IMR-90 (cell line): ENCODE measurements around the gene MCM5. TPM values are rescaled to one million over a fixed set of nuclear protein-coding genes. Genes with fewer than 3 reads are reported as not detected.

Experiments
- ATAC-seq: fragments of 200-7000 bp; cut with Tn5 transposase; 2 replicates; pipeline ENCODE4 v1.9.1; 2020; ENCODE audit warnings: low read depth, mild to moderate bottlenecking, moderate library complexity
- BruUV-seq: library from RNA; stranded (reverse); fragments of 400-500 nt; replicated peaks from 2 replicates; lab custom pipeline; 2021; lab: Mats Ljungman, UMichigan
- CTCF ChIA-PET: fragments of 300-600 bp; formaldehyde crosslinking; extraction: SDS; loops from one replicate; lab custom pipeline; 2021; ENCODE audit warnings: antibody characterized with exemption; lab: Yijun Ruan, JAX
- POLR2A ChIA-PET: fragments of 300-600 bp; sonication (Branson Sonifier 250); formaldehyde crosslinking; loops from one replicate; lab custom pipeline; 2022; ENCODE audit warnings: antibody characterized with exemption; ENCODE audit not compliant: unreplicated experiment; lab: Charles Lee
- DNase-seq: peaks from one replicate; pipeline ENCODE4 v3.0.0; 2013
- H2AFZ ChIP-seq: replicated peaks from 2 replicates; pipeline ENCODE3; 2013; ENCODE audit warnings: low read length, mild to moderate bottlenecking; ENCODE audit not compliant: poor library complexity
- H2AK5ac ChIP-seq: 2 replicates; pipeline ENCODE4 v1.6.1; 2013; ENCODE audit warnings: low read depth, low read length, inconsistent platforms
- H2AK9ac ChIP-seq: replicated peaks from 2 replicates; pipeline ENCODE3; 2013; ENCODE audit warnings: mild to moderate bottlenecking, low read depth, low read length, moderate library complexity; ENCODE audit not compliant: poor library complexity
- H2BK120ac ChIP-seq: 2 replicates; pipeline ENCODE4 v1.6.1; 2013; ENCODE audit warnings: low read depth, low read length, inconsistent platforms
- H2BK15ac ChIP-seq: 3 replicates; pipeline ENCODE4 v1.6.1; 2013; ENCODE audit warnings: low read depth, low read length, inconsistent platforms
- H2BK20ac ChIP-seq: 2 replicates; pipeline ENCODE4 v1.6.1; 2013; ENCODE audit warnings: low read depth, mild to moderate bottlenecking, inconsistent platforms, low read length, moderate library complexity
- H2BK5ac ChIP-seq: 2 replicates; pipeline ENCODE4 v1.6.1; 2013; ENCODE audit warnings: mild to moderate bottlenecking, low read depth, low read length, inconsistent platforms; ENCODE audit not compliant: poor library complexity, severe bottlenecking
- H3K14ac ChIP-seq: replicated peaks from 2 replicates; pipeline ENCODE4 v1.6.1; 2013; ENCODE audit warnings: low read depth, low read length, inconsistent platforms
- H3K18ac ChIP-seq: 2 replicates; pipeline ENCODE4 v1.6.1; 2013; ENCODE audit warnings: low read depth, low read length, control low read depth
- H3K23ac ChIP-seq: 2 replicates; pipeline ENCODE4 v1.6.1; 2013; ENCODE audit warnings: low read depth, low read length, inconsistent platforms
- H3K27ac ChIP-seq: 2 replicates; pipeline ENCODE4 v1.5.1; 2013; ENCODE audit warnings: mild to moderate bottlenecking, control low read depth, low read length; ENCODE audit not compliant: insufficient read depth
- H3K27me3 ChIP-seq: 2 replicates; pipeline ENCODE4 v1.6.1; 2013; ENCODE audit warnings: low read length; ENCODE audit not compliant: control insufficient read depth, insufficient read depth
- H3K36me3 ChIP-seq: 2 replicates; pipeline ENCODE4 v1.6.1; 2013; ENCODE audit warnings: low read length, mixed read lengths; ENCODE audit not compliant: control insufficient read depth, insufficient read depth
- H3K4ac ChIP-seq: 2 replicates; pipeline ENCODE4 v1.6.1; 2013; ENCODE audit warnings: low read depth, low read length, inconsistent platforms
- H3K4me1 ChIP-seq: 2 replicates; pipeline ENCODE4 v1.6.1; 2013; ENCODE audit warnings: low read length, mixed read lengths; ENCODE audit not compliant: control insufficient read depth, insufficient read depth
- H3K4me2 ChIP-seq: 2 replicates; pipeline ENCODE4 v1.6.1; 2013; ENCODE audit warnings: low read depth, mild to moderate bottlenecking, control low read depth, low read length, moderate library complexity
- H3K4me3 ChIP-seq: 2 replicates; pipeline ENCODE4 v1.5.1; 2013; ENCODE audit warnings: low read depth, mild to moderate bottlenecking, control low read depth, low read length, moderate library complexity; ENCODE audit not compliant: insufficient read depth
- H3K56ac ChIP-seq: 2 replicates; pipeline ENCODE4 v1.6.1; 2013; ENCODE audit warnings: low read length, inconsistent platforms; ENCODE audit not compliant: insufficient read depth; ENCODE audit errors: extremely low read depth
- H3K79me1 ChIP-seq, 2 experiments: 2 replicates each; pipeline ENCODE4 v1.6.1; 2013; ENCODE audit warnings: low read length in 2 of 2, inconsistent platforms in 1 of 2, low read depth in 1 of 2
- H3K9ac ChIP-seq: 2 replicates; pipeline ENCODE4 v1.6.1; 2013; ENCODE audit warnings: low read depth, low read length, control low read depth
- H3K9me1 ChIP-seq: 2 replicates; pipeline ENCODE4 v1.6.1; 2013; ENCODE audit warnings: low read length, inconsistent platforms; ENCODE audit not compliant: insufficient read depth
- H3K9me3 ChIP-seq: 2 replicates; pipeline ENCODE4 v1.6.1; 2013; ENCODE audit warnings: low read length; ENCODE audit not compliant: control insufficient read depth, insufficient read depth
- H4K20me1 ChIP-seq: 2 replicates; pipeline ENCODE4 v1.6.1; 2013; ENCODE audit warnings: low read length, inconsistent platforms; ENCODE audit not compliant: insufficient read depth
- H4K5ac ChIP-seq: 2 replicates; pipeline ENCODE4 v1.6.1; 2013; ENCODE audit warnings: mild to moderate bottlenecking, low read depth, low read length, control low read depth
- H4K8ac ChIP-seq, 2 experiments: 2 replicates each; pipeline ENCODE4 v1.6.1; 2013; ENCODE audit warnings: low read depth in 2 of 2, low read length in 2 of 2, control low read depth in 1 of 2, inconsistent platforms in 1 of 2
- H4K91ac ChIP-seq: 2 replicates; pipeline ENCODE4 v1.6.1; 2013; ENCODE audit warnings: low read depth, low read length, inconsistent platforms; ENCODE audit not compliant: insufficient read depth
- BHLHE40 ChIP-seq: fragments of 150-350 bp; IDR thresholded peaks from 2 replicates; pipeline ENCODE4 v1.6.1; 2016; ENCODE audit warnings: mild to moderate bottlenecking, low read depth, low read length
- CEBPB ChIP-seq: IDR thresholded peaks from 2 replicates; pipeline ENCODE4 v1.6.1; 2012; ENCODE audit warnings: low read depth, low read length, improper control_type of control experiment
- CHD1 ChIP-seq: IDR thresholded peaks from 2 replicates; pipeline ENCODE4 v1.6.1; 2012; ENCODE audit warnings: low read depth, low read length, improper control_type of control experiment
- FOS ChIP-seq: fragments of 150-350 bp; IDR thresholded peaks from 2 replicates; pipeline ENCODE4 v1.6.1; 2016; ENCODE audit warnings: low read depth, low read length
- MAFK ChIP-seq: IDR thresholded peaks from 2 replicates; pipeline ENCODE4 v1.6.1; 2012; ENCODE audit warnings: low read depth, low read length, improper control_type of control experiment
- MXI1 ChIP-seq: IDR thresholded peaks from 2 replicates; pipeline ENCODE4 v1.6.1; 2012; ENCODE audit warnings: low read depth, mild to moderate bottlenecking, low read length, moderate library complexity, borderline replicate concordance
- NFE2L2 ChIP-seq: fragments of 150-350 bp; IDR thresholded peaks from 2 replicates; pipeline ENCODE4 v1.6.1; 2016; ENCODE audit warnings: low read depth, mild to moderate bottlenecking, low read length
- POLR2A ChIP-seq: IDR thresholded peaks from 2 replicates; pipeline ENCODE4 v1.6.1; 2012; ENCODE audit warnings: mild to moderate bottlenecking, low read depth, low read length
- RAD21 ChIP-seq: IDR thresholded peaks from 2 replicates; pipeline ENCODE4 v1.6.1; 2012; ENCODE audit warnings: low read length, improper control_type of control experiment
- RFX5 ChIP-seq: IDR thresholded peaks from 2 replicates; pipeline ENCODE4 v1.8.0; 2012; ENCODE audit warnings: low read depth, mild to moderate bottlenecking, low read length, moderate library complexity
- SMC3 ChIP-seq: fragments of 150-350 bp; IDR thresholded peaks from 2 replicates; pipeline ENCODE4 v1.6.1; 2016; ENCODE audit warnings: low read depth, mild to moderate bottlenecking, antibody characterized with exemption, low read length, moderate library complexity
- WGBS, 2 experiments: methylation state at CpG; one replicate each; pipeline versions ENCODE4 v1.1.5 to v1.1.7; 2013; ENCODE audit warnings: missing lambda C conversion rate in 2 of 2; ENCODE audit not compliant: insufficient read length in 1 of 2; ENCODE audit errors: extremely low coverage in 2 of 2; 5-methylcytosine and 5-hydroxymethylcytosine counted together
- dilution Hi-C: fragments of 300-500 bp; cut with HindIII; formaldehyde crosslinking; loops from one replicate; pipeline ENCODE4 v1.14.3; 2018; ENCODE audit warnings: low sequenced_read_pairs; ENCODE audit not compliant: unreplicated experiment
- in situ Hi-C: fragments of 300-500 bp; cut with MboI; formaldehyde crosslinking; loops from 3 replicates; pipeline ENCODE4 v1.14.3; 2019; ENCODE audit warnings: low sequenced_read_pairs, inconsistent platforms, mixed read lengths
- intact Hi-C: fragments of 100-400 bp; cut with micrococcal nuclease; formaldehyde crosslinking; loops from 2 replicates; pipeline ENCODE4 v1.10.0; 2022
- polyA plus RNA-seq, 3 experiments: library from polyadenylated mRNA; depleted of rRNA; stranded (reverse); fragments of >200 nt; gene quantifications; 2 replicates each; pipeline ENCODE4 v1.2.3, GENCODE V29; 2012; ENCODE audit warnings: low replicate concordance in 1 of 3
- total RNA-seq: library from RNA; depleted of rRNA; stranded (reverse); fragments of >200 nt; gene quantifications from 2 replicates; pipeline ENCODE4 v1.2.3, GENCODE V29; 2012
- TF ChIP-seq, protein P1 (sequence below): conservative IDR thresholded peaks from 2 replicates; pipeline ENCODE4 v1.5.1; 2012; ENCODE audit warnings: mild to moderate bottlenecking, low read depth, low read length, improper control_type of control experiment
- TF ChIP-seq, protein P2 (sequence below): fragments of 150-350 bp; IDR thresholded peaks from 2 replicates; pipeline ENCODE4 v1.6.1; 2016; ENCODE audit warnings: low read depth, mild to moderate bottlenecking, low read length, moderate library complexity, borderline replicate concordance

The MCM5 gene
- total and polyA plus RNA-seq, 2 of the 4 experiments (the other 2 are of a cell fraction), result 43.0 to 58.6 TPM

GRCh38 chr22:35350539-35351503 is 49.1 kb upstream of the MCM5 start:
- H2BK15ac ChIP-seq, result peak overlapping the region; percentile 3; the same call in 1 of the 3 replicates
- H3K18ac ChIP-seq, result peak overlapping the region; percentile 39; the same call in 1 of the 2 replicates
- 3% methylated on average over 37 of the region's 47 CpGs; no CpG with 5 or more reads in 1 of the 2 experiments for WGBS, 2 experiments
- DNase-seq (peak; percentile 89), ATAC-seq (peak; percentile 94)
- dilution Hi-C loops (no loop called here), intact Hi-C loops (loop anchor here (1.0 to 5.0 kb wide), 6 partner anchors 30 to 776 kb away; partner anchors contain the start of gene HMOX1), in situ Hi-C loops (loop anchor here (5.0 to 10.0 kb wide), 2 partner anchors 236 to 774 kb away; no protein-coding TSS in a partner anchor)
- no peaks in the 10 kb centered on the region for H3K9me3 ChIP-seq
- peak overlapping the region; percentile 21; the same call in 1 of the 2 replicates for H2BK120ac ChIP-seq
- peak overlapping the region; percentile 62 for H4K91ac ChIP-seq
- peak overlapping the region; percentile 66 for H3K9ac ChIP-seq
- H2AFZ ChIP-seq, result peak overlapping the region; percentile 88
- POLR2A ChIA-PET, result interaction anchor here (0.6 kb wide), 1 partner anchor 15 kb away, joined by 3 read pairs; no protein-coding TSS in a partner anchor
- peak overlapping the region; percentile 38 for H3K27ac ChIP-seq
- peak overlapping the region; percentile 43 for H3K4me3 ChIP-seq
- peaks cover 8% of the 10 kb centered on the region; the same call in 1 of the 2 replicates for H3K36me3 ChIP-seq
- peaks cover 2% of the 10 kb centered on the region; the same call in 1 of the 2 replicates for H3K9me1 ChIP-seq
- H2BK20ac ChIP-seq, result peak overlapping the region; percentile 23; the same call in 1 of the 2 replicates
- H2AK9ac ChIP-seq, result peak overlapping the region; percentile 87
- peak overlapping the region; percentile 32; the same call in 1 of the 2 replicates for H3K23ac ChIP-seq
- H2AK5ac ChIP-seq, result peak overlapping the region; percentile 5
- H3K56ac ChIP-seq, result peak overlapping the region; percentile 68
- H3K4me2 ChIP-seq, result peak overlapping the region; percentile 75
- H3K4ac ChIP-seq, result peak overlapping the region; percentile 54
- H4K20me1 ChIP-seq, result no peaks in the 10 kb centered on the region
- no peaks in the 10 kb centered on the region for H3K27me3 ChIP-seq
- H3K4me1 ChIP-seq, result peaks cover 12% of the 10 kb centered on the region
- peak overlapping the region; percentile 80 for H3K14ac ChIP-seq
- peak overlapping the region; percentile 4 for H2BK5ac ChIP-seq
- no peaks in the 10 kb centered on the region for H3K79me1 ChIP-seq
- BruUV-seq, result no TSS peak
- H4K8ac ChIP-seq, result peak overlapping the region; percentile 18 to 67; a peak in 2 of 4 replicates
- CTCF ChIA-PET, result interaction anchor here (0.6 to 1.4 kb wide), 7 partner anchors 26 to 945 kb away, joined by 3 to 7 read pairs (median 5); partner anchors contain the start of gene HMOX1
- peak overlapping the region; percentile 13 for H4K5ac ChIP-seq
- TF ChIP-seq POLR2A (peak; percentile 60; the same call in 1 of the 2 replicates), FOS (no peak), CEBPB (no peak), NFE2L2 (no peak), MXI1 (peak; percentile 73; the same call in 1 of the 2 replicates), RAD21 (peak; percentile 95), CHD1 (no peak), MAFK (no peak), RFX5 (no peak), SMC3 (peak; percentile 89), BHLHE40 (peak; percentile 62)
- TF ChIP-seq, protein P1, sequence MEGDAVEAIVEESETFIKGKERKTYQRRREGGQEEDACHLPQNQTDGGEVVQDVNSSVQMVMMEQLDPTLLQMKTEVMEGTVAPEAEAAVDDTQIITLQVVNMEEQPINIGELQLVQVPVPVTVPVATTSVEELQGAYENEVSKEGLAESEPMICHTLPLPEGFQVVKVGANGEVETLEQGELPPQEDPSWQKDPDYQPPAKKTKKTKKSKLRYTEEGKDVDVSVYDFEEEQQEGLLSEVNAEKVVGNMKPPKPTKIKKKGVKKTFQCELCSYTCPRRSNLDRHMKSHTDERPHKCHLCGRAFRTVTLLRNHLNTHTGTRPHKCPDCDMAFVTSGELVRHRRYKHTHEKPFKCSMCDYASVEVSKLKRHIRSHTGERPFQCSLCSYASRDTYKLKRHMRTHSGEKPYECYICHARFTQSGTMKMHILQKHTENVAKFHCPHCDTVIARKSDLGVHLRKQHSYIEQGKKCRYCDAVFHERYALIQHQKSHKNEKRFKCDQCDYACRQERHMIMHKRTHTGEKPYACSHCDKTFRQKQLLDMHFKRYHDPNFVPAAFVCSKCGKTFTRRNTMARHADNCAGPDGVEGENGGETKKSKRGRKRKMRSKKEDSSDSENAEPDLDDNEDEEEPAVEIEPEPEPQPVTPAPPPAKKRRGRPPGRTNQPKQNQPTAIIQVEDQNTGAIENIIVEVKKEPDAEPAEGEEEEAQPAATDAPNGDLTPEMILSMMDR, result peak; percentile 95
- TF ChIP-seq, protein P2, sequence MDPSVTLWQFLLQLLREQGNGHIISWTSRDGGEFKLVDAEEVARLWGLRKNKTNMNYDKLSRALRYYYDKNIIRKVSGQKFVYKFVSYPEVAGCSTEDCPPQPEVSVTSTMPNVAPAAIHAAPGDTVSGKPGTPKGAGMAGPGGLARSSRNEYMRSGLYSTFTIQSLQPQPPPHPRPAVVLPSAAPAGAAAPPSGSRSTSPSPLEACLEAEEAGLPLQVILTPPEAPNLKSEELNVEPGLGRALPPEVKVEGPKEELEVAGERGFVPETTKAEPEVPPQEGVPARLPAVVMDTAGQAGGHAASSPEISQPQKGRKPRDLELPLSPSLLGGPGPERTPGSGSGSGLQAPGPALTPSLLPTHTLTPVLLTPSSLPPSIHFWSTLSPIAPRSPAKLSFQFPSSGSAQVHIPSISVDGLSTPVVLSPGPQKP, result no peak
